Right lobe of liver (tissue), 6 donors: ENCODE results near the gene REPS2. TPM values are rescaled to one million over a fixed set of nuclear protein-coding genes. Genes with fewer than 3 reads are reported as not detected.

ENCODE experiments used
- ATAC-seq, 4 donors: fragments of 200-7000 bp; cut with Tn5 transposase; one replicate each; pipeline ENCODE4 v1.9.1; 2020; ENCODE audit warnings: mild to moderate bottlenecking in 4 of 4, moderate library complexity in 4 of 4
- DNase-seq, 3 donors: peaks; one replicate each; pipeline ENCODE4 v3.0.0-alpha.2; 2020
- H3K27ac ChIP-seq, 3 donors: fragments of 200-600 bp; one replicate each; pipeline ENCODE4 v1.8.0; 2022
- H3K27me3 ChIP-seq, 2 donors: fragments of 200-600 bp; one replicate each; pipeline ENCODE4 v1.8.0; 2022
- H3K36me3 ChIP-seq, 4 donors: fragments of 200-600 bp; sonication (generic) in 1 of 4; one replicate each; pipeline versions ENCODE4 v1.5.1 to v1.8.0; 2017 to 2022; ENCODE audit warnings: control low read depth in 1 of 4
- H3K4me1 ChIP-seq, 4 donors: fragments of 200-600 bp; sonication (generic) in 1 of 4; one replicate each; pipeline versions ENCODE4 v1.5.1 to v1.8.0; 2017 to 2022; ENCODE audit warnings: control low read depth in 1 of 4
- H3K4me3 ChIP-seq, 3 donors: fragments of 200-600 bp; one replicate each; pipeline ENCODE4 v1.8.0; 2022
- H3K9me3 ChIP-seq, 4 donors: fragments of 200-600 bp; sonication (generic) in 1 of 4; one replicate each; pipeline versions ENCODE4 v1.5.1 to v1.8.0; 2017 to 2022; ENCODE audit warnings: control low read depth in 1 of 4
- CTCF ChIP-seq, 4 donors: fragments of 200-600 bp in 3 of 4; fragments of 450-650 bp in 1 of 4; IDR thresholded peaks; one replicate each; pipeline versions ENCODE4 v1.5.1 to v1.8.0; 2016 to 2022; ENCODE audit warnings: antibody characterized with exemption in 4 of 4, mild to moderate bottlenecking in 2 of 4
- POLR2A ChIP-seq: fragments of 450-650 bp; IDR thresholded peaks from one replicate; pipeline ENCODE4 v1.6.1; 2017; ENCODE audit warnings: antibody characterized with exemption, mild to moderate bottlenecking
- WGBS: methylation state at CpG from one replicate; pipeline ENCODE4 v1.1.6; 2018; ENCODE audit warnings: low coverage, low lambda C conversion rate; ENCODE audit not compliant: insufficient coverage; ENCODE audit errors: missing lambda C conversion rate; 5-methylcytosine and 5-hydroxymethylcytosine counted together
- intact Hi-C, 2 donors: fragments of 100-400 bp; cut with DNase I; formaldehyde crosslinking; loops; one replicate each; pipeline versions ENCODE4 v1.11.2 to v1.14.1; 2022
- total RNA-seq, 6 experiments: library from RNA; depleted of rRNA in 2 of 6; stranded (reverse); fragments of >200 nt in 2 of 6; fragmentation: NEBNext Ultra II Directional in 3 of 6; extraction: Animal tissue kit (Norgen Biotek cat#: 25700) in 3 of 6; gene quantifications; one replicate each; pipeline versions ENCODE4 v1.1.0 to v1.2.4, GENCODE V29; 2016 to 2023
- donor health status: DM: no; HTN: yes; CAD: no.
- donor health status: DM: no; HTN: no; CAD: no.
- donor health status: DM: no; HTN: no; CAD: no.
- donor health status: DM: no; HTN: yes; CAD: no.
- donor health status: DM: no; HTN: yes; CAD: no.

Gene REPS2
- total RNA-seq, 6 experiments from 2014 or later, result 6.0 to 16.7 (median 13.1) TPM

GRCh38 chrX:17053502-17053901 is 107.0 kb downstream of the REPS2 start:
- no peak for ATAC-seq
- H3K4me3 ChIP-seq, result no peak overlapping the region
- intact Hi-C loops, result no loop called here
- H3K27me3 ChIP-seq, result no peaks in the 10 kb centered on the region
- H3K36me3 ChIP-seq, result no peaks in the 10 kb centered on the region
- 54% methylated on average over 5 of the region's 5 CpGs for WGBS
- no peak for DNase-seq
- H3K27ac ChIP-seq, result no peak overlapping the region
- H3K9me3 ChIP-seq, result no peaks in the 10 kb centered on the region
- TF ChIP-seq CTCF (IDR thresholded peaks at IDR 0.05) (no peak), POLR2A (no peak)
- no peaks in the 10 kb centered on the region for H3K4me1 ChIP-seq

- H3K9me3 ChIP-seq, result no peaks in the 10 kb centered on the region
- no peaks in the 10 kb centered on the region for H3K4me1 ChIP-seq
- H3K27me3 ChIP-seq, result no peaks in the 10 kb centered on the region
- DNase-seq (no peak), ATAC-seq (peak; percentile 57 to 79 (median 72))
- H3K4me3 ChIP-seq, result no peak overlapping the region
- H3K36me3 ChIP-seq, result no peaks in the 10 kb centered on the region
- whole genome bisulfite sequencing, result 37% methylated on average over 2 of the region's 2 CpGs
- intact Hi-C loops, result no loop called here
- H3K27ac ChIP-seq, result peak overlapping the region in 1 of 3 donors; percentile 10
- TF ChIP-seq CTCF (IDR thresholded peaks at IDR 0.05) (no peak), POLR2A (no peak)
Measured at GRCh38 chrX:17056868-17057608, 110.6 kb downstream of the REPS2 start.

GRCh38 chrX:17062065-17062464 is 115.6 kb downstream of the REPS2 start:
- intact Hi-C loops, result no loop called here
- Histone ChIP-seq H3K9me3 (no peaks in the 10 kb centered on the region), H3K27ac (no peak overlapping the region), H3K4me1 (no peaks in the 10 kb centered on the region), H3K4me3 (no peak overlapping the region), H3K36me3 (no peaks in the 10 kb centered on the region), H3K27me3 (no peaks in the 10 kb centered on the region)
- ATAC-seq (no peak), DNase-seq (no peak)
- TF ChIP-seq POLR2A, result no peak
- TF ChIP-seq CTCF (IDR thresholded peaks at IDR 0.05), result no peak

- H3K27ac ChIP-seq, result no peak overlapping the region
- intact Hi-C loops, result no loop called here
- H3K36me3 ChIP-seq, result no peaks in the 10 kb centered on the region
- no peaks in the 10 kb centered on the region for H3K4me1 ChIP-seq
- H3K9me3 ChIP-seq, result no peaks in the 10 kb centered on the region
- DNase-seq (no peak), ATAC-seq (no peak)
- no peaks in the 10 kb centered on the region for H3K27me3 ChIP-seq
- H3K4me3 ChIP-seq, result no peak overlapping the region
- WGBS, result 59% methylated on average over 5 of the region's 5 CpGs
- no peak for TF ChIP-seq POLR2A
- TF ChIP-seq CTCF (IDR thresholded peaks at IDR 0.05), result no peak
Measured at GRCh38 chrX:17065100-17065499, 118.6 kb downstream of the REPS2 start.
